HEK293 (cell line): ENCODE results near the gene PKNOX2.

Experiments used
- CTCF ChIA-PET: fragments of 350-600 bp; formaldehyde crosslinking; extraction: SDS; loops from one replicate; lab custom pipeline; 2021; ENCODE audit warnings: antibody characterized with exemption; lab: Yijun Ruan, JAX
- POLR2A ChIA-PET: fragments of 300-600 bp; formaldehyde crosslinking; extraction: SDS; loops from one replicate; lab custom pipeline; 2020; ENCODE audit warnings: antibody characterized with exemption, inconsistent platforms; lab: Yijun Ruan, JAX
- H3K27ac ChIP-seq: fragments of 200-500 bp; sonication (Bioruptor generic); 2 replicates; pipeline ENCODE4 v1.5.1; 2014; ENCODE audit warnings: low read depth, low read length, control low read depth, inconsistent platforms; ENCODE audit errors: extremely low read depth
- H3K36me3 ChIP-seq, 2 experiments: fragments of 200-500 bp in 1 of 2; sonication (Bioruptor generic) in 1 of 2; 1 replicate in 1 of 2; 2 replicates in 1 of 2; pipeline ENCODE4 v1.5.1; 2014 to 2017; ENCODE audit warnings: inconsistent platforms in 2 of 2, low read length in 2 of 2; ENCODE audit not compliant: control insufficient read depth in 2 of 2, insufficient read depth in 1 of 2
- H3K4me1 ChIP-seq: fragments of 200-500 bp; sonication (Bioruptor generic); 2 replicates; pipeline ENCODE4 v1.5.1; 2014; ENCODE audit warnings: mild to moderate bottlenecking, low read length, inconsistent platforms; ENCODE audit not compliant: control insufficient read depth, insufficient read depth
- H3K4me3 ChIP-seq: 2 replicates; pipeline ENCODE4 v1.5.1; 2011; ENCODE audit warnings: low read depth, mild to moderate bottlenecking, control low read depth, low read length, moderate library complexity
- H3K9me3 ChIP-seq: fragments of 200-500 bp; sonication (Bioruptor generic); 2 replicates; pipeline ENCODE4 v1.5.1; 2014; ENCODE audit warnings: low read depth, low read length, inconsistent platforms; ENCODE audit not compliant: control insufficient read depth, insufficient read depth
- AEBP2 ChIP-seq: fragments of 450-650 bp; formaldehyde crosslinking; IDR thresholded peaks from 2 replicates; pipeline ENCODE4 v1.5.1; 2016; ENCODE audit warnings: missing biosample characterization, missing genetic modification characterization, borderline replicate concordance
- BCL11A ChIP-seq: fragments of 450-650 bp; formaldehyde crosslinking; IDR thresholded peaks from 2 replicates; pipeline ENCODE4 v1.5.1; 2016; ENCODE audit warnings: low read depth, missing biosample characterization, missing genetic modification characterization
- GFI1B ChIP-seq: fragments of 450-650 bp; formaldehyde crosslinking; IDR thresholded peaks from 2 replicates; pipeline ENCODE4 v1.5.1; 2016; ENCODE audit warnings: missing biosample characterization, missing genetic modification characterization
- HOXA7 ChIP-seq: sonication (generic); formaldehyde crosslinking; IDR thresholded peaks from 2 replicates; pipeline ENCODE4 v1.8.1; 2022; ENCODE audit warnings: missing genetic modification reagents, borderline replicate concordance
- HOXC10 ChIP-seq: sonication (generic); formaldehyde crosslinking; IDR thresholded peaks from 2 replicates; pipeline ENCODE4 v1.8.1; 2023; ENCODE audit warnings: mild to moderate bottlenecking, missing genetic modification reagents
- INSM2 ChIP-seq: fragments of 450-650 bp; formaldehyde crosslinking; IDR thresholded peaks from 2 replicates; pipeline ENCODE4 v1.5.1; 2016; ENCODE audit warnings: missing biosample characterization, missing genetic modification characterization
- KLF1 ChIP-seq: fragments of 450-650 bp; formaldehyde crosslinking; IDR thresholded peaks from 2 replicates; pipeline ENCODE4 v1.5.1; 2016; ENCODE audit warnings: missing biosample characterization, missing genetic modification characterization
- RBAK ChIP-seq: fragments of 450-650 bp; formaldehyde crosslinking; IDR thresholded peaks from 2 replicates; pipeline ENCODE4 v1.5.1; 2016; ENCODE audit warnings: missing biosample characterization, missing genetic modification characterization
- SETDB1 ChIP-seq: IDR thresholded peaks from one replicate; pipeline ENCODE4 v1.6.1; 2017; ENCODE audit warnings: mild to moderate bottlenecking, low read length, moderate library complexity, mixed read lengths; ENCODE audit not compliant: insufficient read length
- SP3 ChIP-seq: fragments of 450-650 bp; formaldehyde crosslinking; IDR thresholded peaks from 2 replicates; pipeline ENCODE4 v1.5.1; 2016; ENCODE audit warnings: missing biosample characterization, missing genetic modification characterization
- TRIM28 ChIP-seq: IDR thresholded peaks from 2 replicates; pipeline ENCODE4 v1.6.1; 2011; ENCODE audit warnings: low read length, control low read depth, borderline replicate concordance
- YY1 ChIP-seq: fragments of 450-650 bp; formaldehyde crosslinking; IDR thresholded peaks from 2 replicates; pipeline ENCODE4 v1.5.1; 2018; ENCODE audit warnings: missing biosample characterization, missing genetic modification characterization
- ZBTB17 ChIP-seq: fragments of 450-650 bp; formaldehyde crosslinking; IDR thresholded peaks from 2 replicates; pipeline ENCODE4 v1.5.1; 2016; ENCODE audit warnings: missing biosample characterization, missing genetic modification characterization
- ZBTB44 ChIP-seq: fragments of 450-650 bp; IDR thresholded peaks from 2 replicates; pipeline ENCODE4 v1.5.1; 2018; ENCODE audit warnings: missing biosample characterization, mild to moderate bottlenecking, missing genetic modification characterization
- ZBTB6 ChIP-seq: fragments of 450-650 bp; formaldehyde crosslinking; IDR thresholded peaks from 2 replicates; pipeline ENCODE4 v1.5.1; 2017; ENCODE audit warnings: missing biosample characterization, missing genetic modification characterization
- ZFP37 ChIP-seq: fragments of 450-650 bp; formaldehyde crosslinking; IDR thresholded peaks from 2 replicates; pipeline ENCODE4 v1.5.1; 2016; ENCODE audit warnings: missing biosample characterization, missing genetic modification characterization
- ZNF132 ChIP-seq: fragments of 450-650 bp; formaldehyde crosslinking; IDR thresholded peaks from 2 replicates; pipeline ENCODE4 v1.5.1; 2017; ENCODE audit warnings: missing biosample characterization, missing genetic modification characterization, borderline replicate concordance
- ZNF146 ChIP-seq: fragments of 450-650 bp; formaldehyde crosslinking; IDR thresholded peaks from 2 replicates; pipeline ENCODE4 v1.5.1; 2016; ENCODE audit warnings: missing biosample characterization, missing genetic modification characterization
- ZNF169 ChIP-seq: fragments of 450-650 bp; formaldehyde crosslinking; IDR thresholded peaks from 2 replicates; pipeline ENCODE4 v1.5.1; 2016; ENCODE audit warnings: missing biosample characterization, missing genetic modification characterization
- ZNF202 ChIP-seq: fragments of 450-650 bp; formaldehyde crosslinking; IDR thresholded peaks from 2 replicates; pipeline ENCODE4 v1.5.1; 2016; ENCODE audit warnings: missing biosample characterization, missing genetic modification characterization, borderline replicate concordance
- ZNF214 ChIP-seq: fragments of 450-650 bp; formaldehyde crosslinking; IDR thresholded peaks from 2 replicates; pipeline ENCODE4 v1.5.1; 2017; ENCODE audit warnings: missing biosample characterization, mild to moderate bottlenecking, missing genetic modification characterization, borderline replicate concordance
- ZNF223 ChIP-seq: fragments of 450-650 bp; formaldehyde crosslinking; IDR thresholded peaks from 2 replicates; pipeline ENCODE4 v1.5.1; 2016; ENCODE audit warnings: missing biosample characterization, missing genetic modification characterization
- ZNF37A ChIP-seq: fragments of 450-650 bp; IDR thresholded peaks from 2 replicates; pipeline ENCODE4 v1.5.1; 2018; ENCODE audit warnings: missing biosample characterization, missing genetic modification characterization
- ZNF391 ChIP-seq: fragments of 450-650 bp; formaldehyde crosslinking; IDR thresholded peaks from 2 replicates; pipeline ENCODE4 v1.5.1; 2016; ENCODE audit warnings: low read depth, missing biosample characterization, missing genetic modification characterization, borderline replicate concordance
- ZNF48 ChIP-seq: fragments of 450-650 bp; formaldehyde crosslinking; IDR thresholded peaks from 2 replicates; pipeline ENCODE4 v1.5.1; 2016; ENCODE audit warnings: missing biosample characterization, missing genetic modification characterization
- ZNF549 ChIP-seq: fragments of 450-650 bp; IDR thresholded peaks from 2 replicates; pipeline ENCODE4 v1.5.1; 2018; ENCODE audit warnings: missing biosample characterization, missing genetic modification characterization, mild to moderate bottlenecking, inconsistent platforms, moderate library complexity
- ZNF558 ChIP-seq: fragments of 450-650 bp; formaldehyde crosslinking; IDR thresholded peaks from 2 replicates; pipeline ENCODE4 v1.5.1; 2016; ENCODE audit warnings: missing biosample characterization, missing genetic modification characterization
- ZNF580 ChIP-seq: fragments of 450-650 bp; formaldehyde crosslinking; IDR thresholded peaks from 2 replicates; pipeline ENCODE4 v1.5.1; 2016; ENCODE audit warnings: missing biosample characterization, missing genetic modification characterization
- ZNF76 ChIP-seq: fragments of 450-650 bp; formaldehyde crosslinking; IDR thresholded peaks from 2 replicates; pipeline ENCODE4; 2016; ENCODE audit warnings: low read depth, missing biosample characterization, missing genetic modification characterization, borderline replicate concordance
- ZNF777 ChIP-seq: fragments of 450-650 bp; formaldehyde crosslinking; IDR thresholded peaks from 2 replicates; pipeline ENCODE4 v1.5.1; 2017; ENCODE audit warnings: missing biosample characterization, missing genetic modification characterization, borderline replicate concordance
- ZNF791 ChIP-seq: fragments of 450-650 bp; formaldehyde crosslinking; IDR thresholded peaks from 2 replicates; pipeline ENCODE4 v1.5.1; 2016; ENCODE audit warnings: missing biosample characterization, missing genetic modification characterization
- ZSCAN16 ChIP-seq: fragments of 450-650 bp; formaldehyde crosslinking; IDR thresholded peaks from 2 replicates; pipeline ENCODE4 v1.5.1; 2016; ENCODE audit warnings: missing biosample characterization, missing genetic modification characterization

The PKNOX2 gene

GRCh38 chr11:125393331-125393730, 228.8 kb downstream of the PKNOX2 start:
- H3K4me3 ChIP-seq: no peak overlapping the region
- POLR2A ChIA-PET: no interaction called here
- CTCF ChIA-PET: interaction anchor here (0.6 to 2.6 kb wide), 3 partner anchors 12 to 272 kb away, joined by 3 to 10 read pairs (median 3); no protein-coding TSS in a partner anchor
- no peak for TF ChIP-seq ZNF37A (tag by site-specific recombination)
- no peak for TF ChIP-seq KLF1 (tag by site-specific recombination)
- no peak for TF ChIP-seq ZNF202 (tag by site-specific recombination)
- TF ChIP-seq ZNF146 (tag by site-specific recombination): no peak
- no peak for TF ChIP-seq ZNF580 (tag by site-specific recombination)
- no peak for TF ChIP-seq YY1
- no peak for TF ChIP-seq ZNF48 (tag by site-specific recombination)
- no peak for TF ChIP-seq GFI1B
- TF ChIP-seq ZBTB44 (tag by site-specific recombination): no peak
- TF ChIP-seq ZNF391 (tag by site-specific recombination): no peak
- TF ChIP-seq ZFP37 (tag by site-specific recombination): no peak
- no peak for TF ChIP-seq AEBP2 (tag by site-specific recombination)
- TF ChIP-seq INSM2 (tag by site-specific recombination): no peak
- no peaks in the 10 kb centered on the region for H3K9me3 ChIP-seq
- no peak overlapping the region for H3K27ac ChIP-seq
- H3K36me3 ChIP-seq: peaks cover 0 to 6% of the 10 kb centered on the region in 2 experiments; a peak in 1 of 3 replicates
- H3K4me1 ChIP-seq: no peaks in the 10 kb centered on the region

GRCh38 chr11:125394296-125394695, 229.7 kb downstream of the PKNOX2 start:
- H3K4me3 ChIP-seq: no peak overlapping the region
- no peaks in the 10 kb centered on the region for H3K4me1 ChIP-seq
- H3K9me3 ChIP-seq: no peaks in the 10 kb centered on the region
- ChIA-PET CTCF (interaction anchor here (0.7 to 2.6 kb wide), 3 partner anchors 11 to 420 kb away, joined by 3 to 10 read pairs (median 4); no protein-coding TSS in a partner anchor), POLR2A (no interaction called here)
- no peak overlapping the region for H3K27ac ChIP-seq
- H3K36me3 ChIP-seq: peaks cover 0 to 12% of the 10 kb centered on the region in 2 experiments; a peak in 1 of 3 replicates
- TF ChIP-seq HOXC10 (no peak), ZNF791 (tag by site-specific recombination) (no peak), ZNF169 (tag by site-specific recombination) (no peak), ZBTB6 (tag by site-specific recombination) (no peak), ZNF223 (tag by site-specific recombination) (no peak), SP3 (tag by site-specific recombination) (no peak), ZNF132 (tag by site-specific recombination) (no peak), ZNF214 (tag by site-specific recombination) (no peak), ZSCAN16 (no peak), RBAK (no peak), ZBTB17 (tag by site-specific recombination) (no peak), TRIM28 (no peak), HOXA7 (CRISPR knock-in tag) (no peak), ZNF558 (tag by site-specific recombination) (no peak), BCL11A (tag by site-specific recombination) (no peak), ZNF777 (tag by site-specific recombination) (no peak), SETDB1 (no peak), ZNF76 (tag by site-specific recombination) (no peak), ZNF549 (no peak)
